COLO668 (cell line): ENCODE data around the gene MAEL.

Experiments used
- DNase-seq: peaks from one replicate; lab custom pipeline; 2025; ENCODE audit not compliant: unreplicated experiment; lab: John Stamatoyannopoulos, UW

MAEL gene

GRCh38 chr1:167054946-167055630 lies 66.0 kb downstream of the MAEL start:
- DNase-seq: no peak

GRCh38 chr1:167056529-167057231 lies 67.6 kb downstream of the MAEL start:
- no peak for DNase-seq

- DNase-seq: peak; percentile 62
These were observed 68.2 kb downstream of the MAEL start for GRCh38 chr1:167057241-167057688.

- peak; percentile 71 for DNase-seq
These were observed 70.1 kb downstream of the MAEL start for GRCh38 chr1:167059045-167059808.

GRCh38 chr1:167059809-167060107 lies 70.7 kb downstream of the MAEL start:
- no peak for DNase-seq

DNA sequence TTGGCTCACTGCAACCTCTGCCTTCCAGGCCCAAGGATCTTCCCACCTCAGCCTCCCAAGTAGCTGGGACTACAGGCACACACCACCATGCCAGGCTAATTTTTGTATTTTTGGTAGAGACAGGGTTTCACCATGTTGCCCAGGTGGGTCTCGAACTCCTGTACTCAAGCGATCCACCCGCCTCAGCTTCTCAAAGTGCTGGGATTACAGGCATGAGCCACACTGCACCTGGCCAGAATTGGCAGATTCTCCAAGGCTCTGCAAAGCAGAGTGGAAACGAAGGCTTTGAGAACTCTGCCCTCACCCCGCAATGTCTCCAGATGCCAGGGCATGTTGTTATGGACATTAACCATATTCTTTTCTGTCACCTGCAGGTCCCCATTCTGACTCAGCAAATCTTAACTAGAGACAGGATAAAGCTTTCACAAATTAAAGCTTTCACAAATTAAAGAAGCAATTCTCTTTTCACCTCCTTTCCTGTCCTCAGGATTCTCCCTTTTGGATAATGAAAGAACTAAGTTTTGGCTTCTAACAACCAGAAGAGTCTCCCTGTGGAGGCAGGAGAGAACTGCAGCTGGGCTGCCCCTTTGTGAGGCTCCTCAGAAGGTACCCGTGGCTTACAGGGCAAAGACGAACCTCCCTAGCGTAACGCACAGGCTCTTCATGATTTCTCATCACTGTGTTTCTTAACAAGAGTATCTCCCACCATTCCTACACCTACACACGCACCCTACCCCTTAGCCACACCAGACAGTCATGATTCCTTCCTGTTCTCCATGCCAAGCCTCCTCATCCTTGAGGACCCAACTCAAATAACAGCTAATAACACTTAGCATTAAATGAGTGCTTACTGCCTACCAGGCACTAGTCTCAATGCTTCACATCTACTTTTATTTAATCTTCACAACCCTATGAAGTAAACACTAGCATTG lies 71.3 kb downstream of the MAEL start:
- no peak for DNase-seq

DNA sequence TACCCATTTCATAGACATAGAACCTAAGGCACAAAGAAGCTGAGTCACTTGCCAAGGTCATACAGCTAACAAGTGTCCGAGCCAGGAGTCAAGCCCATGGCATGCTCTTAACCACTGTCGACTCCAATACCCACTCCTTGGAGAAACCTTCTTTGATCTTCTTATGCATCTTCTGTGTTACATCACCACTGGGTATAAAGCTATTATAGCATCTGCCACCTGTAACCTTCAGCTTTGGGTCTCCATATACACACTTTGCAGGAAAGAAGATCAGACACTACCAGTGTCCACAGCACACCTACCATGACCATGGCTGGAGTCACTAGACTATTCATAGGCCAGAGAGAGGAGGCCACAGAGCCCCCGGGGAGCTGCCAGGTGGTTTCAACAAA lies 72.0 kb downstream of the MAEL start:
- no peak for DNase-seq

- DNase-seq: no peak
These were observed 75.5 kb downstream of the MAEL start for GRCh38 chr1:167064621-167065020.

DNA sequence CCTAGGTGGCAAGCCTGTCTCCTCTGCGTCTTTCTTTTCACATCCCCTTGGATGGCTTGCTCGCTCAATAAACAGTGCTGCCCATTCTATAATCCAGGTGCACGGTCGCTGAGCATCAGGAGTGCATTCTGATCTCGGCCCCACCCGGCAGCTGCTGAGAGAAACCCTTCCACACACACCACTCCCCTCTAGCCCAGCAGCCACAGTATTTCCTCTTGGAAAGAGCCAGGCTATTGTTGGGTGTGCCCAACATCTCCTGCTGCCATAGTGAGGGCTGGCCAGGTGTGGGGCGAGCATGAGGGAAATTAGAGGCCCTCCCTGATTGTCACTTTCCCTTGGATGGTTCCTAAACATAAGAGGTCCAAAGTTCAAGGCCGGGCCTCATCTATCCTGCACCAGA lies 76.4 kb downstream of the MAEL start:
- DNase-seq: peak; percentile 86

DNA sequence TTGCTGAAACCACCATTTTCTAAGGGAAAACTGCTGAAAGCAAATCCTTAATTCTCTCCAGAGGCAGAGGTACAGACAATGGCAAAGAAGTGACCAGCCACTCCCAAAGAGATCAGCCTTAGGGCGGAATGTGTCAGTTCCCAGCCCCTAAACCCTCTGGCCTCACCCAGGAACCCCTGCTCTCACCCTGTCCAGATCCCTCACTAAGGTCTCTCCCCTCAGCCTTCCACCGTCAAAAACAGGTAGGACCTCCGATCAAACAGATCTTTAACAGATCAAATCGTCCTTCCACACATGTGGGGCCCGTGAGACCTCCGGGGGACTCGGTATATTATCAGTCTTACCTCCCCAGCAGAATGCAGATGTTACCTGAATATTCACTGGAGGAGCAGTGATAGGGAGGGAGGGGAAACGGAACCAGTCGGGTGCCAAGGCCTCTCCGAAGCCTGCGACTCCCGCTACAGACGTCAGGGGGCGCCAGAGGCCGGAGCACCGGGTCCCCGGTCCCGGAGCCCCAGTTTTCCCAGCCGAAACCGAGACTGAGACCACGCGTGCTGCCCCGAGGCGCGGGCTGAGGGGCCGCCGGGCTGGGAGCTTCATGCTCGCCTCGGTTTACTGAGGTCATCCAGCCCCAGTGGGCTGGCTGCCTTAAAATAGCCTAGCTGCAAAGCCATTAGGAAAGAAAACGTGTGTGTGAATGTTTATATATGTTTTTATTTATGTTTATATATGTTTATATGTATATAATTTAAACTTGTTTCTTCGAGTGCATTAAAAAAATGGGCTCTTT lies 77.4 kb downstream of the MAEL start:
- peak; percentile 82 for DNase-seq

- DNase-seq: no peak
These were observed 78.8 kb downstream of the MAEL start for GRCh38 chr1:167067904-167068303.

DNA sequence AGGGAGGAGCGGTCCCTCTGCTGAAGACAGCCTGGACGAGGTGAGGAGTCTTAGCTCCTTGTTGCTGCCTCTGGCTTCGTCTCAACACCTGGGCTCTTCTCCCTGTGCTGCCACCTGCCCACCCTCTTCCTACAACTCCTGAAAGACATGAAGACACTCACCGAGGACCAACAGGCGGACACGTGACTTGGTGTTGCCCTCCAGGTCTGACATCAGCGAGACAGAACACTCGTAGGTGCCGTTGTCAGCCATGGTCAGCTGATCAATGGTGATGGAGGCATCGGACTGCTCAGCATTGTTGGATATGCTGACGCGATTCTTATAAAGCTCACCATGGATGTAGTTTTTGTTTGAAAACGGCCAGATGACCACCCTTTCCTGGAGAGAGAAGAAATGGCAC lies 79.7 kb downstream of the MAEL start:
- DNase-seq: no peak

GRCh38 chr1:167071286-167071685 lies 82.2 kb downstream of the MAEL start:
- DNase-seq: no peak
